ENCODE data around the gene PLCL2.

PLCL2 gene

DNA sequence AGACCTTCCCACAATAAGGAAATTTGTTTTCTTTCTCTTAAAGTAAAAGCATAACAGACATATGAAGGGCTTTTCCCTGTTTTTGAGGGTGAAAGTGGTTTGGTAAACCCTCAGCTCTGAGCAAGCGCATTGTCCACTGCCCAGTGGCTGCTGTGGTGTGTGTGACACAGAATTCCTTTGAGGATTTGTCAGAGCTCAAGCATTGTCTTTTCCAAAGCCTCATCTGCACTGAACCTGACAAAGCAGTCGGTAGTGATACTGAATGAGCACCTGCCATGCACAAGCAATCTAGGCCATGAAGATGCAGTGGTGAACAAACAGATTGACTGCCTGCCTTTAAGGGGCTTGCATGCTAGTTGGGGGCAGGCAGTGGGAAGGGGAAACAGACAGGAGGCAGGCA lies 128.3 kb downstream of the PLCL2 start:
- DNase-seq: no peak

DNA sequence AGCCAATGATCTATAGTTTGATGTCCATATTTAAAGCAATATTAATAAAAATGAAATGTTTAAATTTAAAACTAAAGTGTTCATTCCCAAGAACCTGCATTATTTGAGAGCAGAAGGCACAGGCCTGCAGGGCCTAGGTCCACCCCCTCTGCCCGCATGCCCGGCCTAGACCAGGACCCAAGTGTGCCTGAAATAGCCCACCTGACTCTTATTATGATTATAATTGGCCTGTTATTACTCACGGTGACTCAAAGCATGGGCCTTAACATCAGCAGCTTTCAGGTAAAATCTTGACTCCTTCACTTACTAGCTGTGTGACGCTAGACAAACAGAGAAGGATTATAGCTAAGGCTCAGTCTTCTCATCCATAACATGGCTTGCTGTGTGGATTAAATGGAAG lies 128.8 kb downstream of the PLCL2 start:
- Histone ChIP-seq H3K36me3 (ENCODE audit: insufficient read depth, low read length) (peaks cover 30% of the 10 kb centered on the region), H3K79me2 (ENCODE audit: insufficient read depth, low read length) (no peaks in the 10 kb centered on the region), H3K4me2 (ENCODE audit: insufficient read depth, low read length) (no peak overlapping the region), H3K9me3 (ENCODE audit: insufficient read depth, low read length, severe bottlenecking) (no peaks in the 10 kb centered on the region), H3K4me1 (ENCODE audit: insufficient read depth, low read length) (no peaks in the 10 kb centered on the region), H3K4me3 (ENCODE audit: low read depth in 1 of 2, low read length in 2 of 2) (no peak overlapping the region), H3K9ac (ENCODE audit: low read depth, low read length) (no peak overlapping the region), H3K27ac (ENCODE audit: low read length) (no peak overlapping the region), H2AFZ (ENCODE audit: low read depth, low read length) (no peak overlapping the region), H3K27me3 (ENCODE audit: insufficient read depth, low read length, poor library complexity) (no peaks in the 10 kb centered on the region), H4K20me1 (ENCODE audit: insufficient read depth, low read length) (no peaks in the 10 kb centered on the region)
- ATAC-seq (ENCODE audit: insufficient read depth, low read depth): no peak
- TF ChIP-seq, protein P1, sequence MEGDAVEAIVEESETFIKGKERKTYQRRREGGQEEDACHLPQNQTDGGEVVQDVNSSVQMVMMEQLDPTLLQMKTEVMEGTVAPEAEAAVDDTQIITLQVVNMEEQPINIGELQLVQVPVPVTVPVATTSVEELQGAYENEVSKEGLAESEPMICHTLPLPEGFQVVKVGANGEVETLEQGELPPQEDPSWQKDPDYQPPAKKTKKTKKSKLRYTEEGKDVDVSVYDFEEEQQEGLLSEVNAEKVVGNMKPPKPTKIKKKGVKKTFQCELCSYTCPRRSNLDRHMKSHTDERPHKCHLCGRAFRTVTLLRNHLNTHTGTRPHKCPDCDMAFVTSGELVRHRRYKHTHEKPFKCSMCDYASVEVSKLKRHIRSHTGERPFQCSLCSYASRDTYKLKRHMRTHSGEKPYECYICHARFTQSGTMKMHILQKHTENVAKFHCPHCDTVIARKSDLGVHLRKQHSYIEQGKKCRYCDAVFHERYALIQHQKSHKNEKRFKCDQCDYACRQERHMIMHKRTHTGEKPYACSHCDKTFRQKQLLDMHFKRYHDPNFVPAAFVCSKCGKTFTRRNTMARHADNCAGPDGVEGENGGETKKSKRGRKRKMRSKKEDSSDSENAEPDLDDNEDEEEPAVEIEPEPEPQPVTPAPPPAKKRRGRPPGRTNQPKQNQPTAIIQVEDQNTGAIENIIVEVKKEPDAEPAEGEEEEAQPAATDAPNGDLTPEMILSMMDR (IDR thresholded peaks at IDR 0.05; ENCODE audit: borderline replicate concordance, extremely low read depth, low read length, poor library complexity, severe bottlenecking): no peak
- no peak for TF ChIP-seq EZH2 (IDR thresholded peaks at IDR 0.05; ENCODE audit: borderline replicate concordance, low read depth, low read length, severe bottlenecking)
- no peak for DNase-seq

More for the DNA sequence above, 128.3 kb downstream of the PLCL2 start:
- Histone ChIP-seq H3K79me2 (ENCODE audit: insufficient read depth, low read length) (no peaks in the 10 kb centered on the region), H3K4me1 (ENCODE audit: insufficient read depth, low read length) (no peaks in the 10 kb centered on the region), H3K27ac (ENCODE audit: low read length) (no peak overlapping the region), H3K4me3 (ENCODE audit: low read depth in 1 of 2, low read length in 2 of 2) (no peak overlapping the region), H3K4me2 (ENCODE audit: insufficient read depth, low read length) (no peak overlapping the region), H3K9ac (ENCODE audit: low read depth, low read length) (no peak overlapping the region), H3K36me3 (ENCODE audit: insufficient read depth, low read length) (peaks cover 30% of the 10 kb centered on the region), H2AFZ (ENCODE audit: low read depth, low read length) (no peak overlapping the region), H3K9me3 (ENCODE audit: insufficient read depth, low read length, severe bottlenecking) (no peaks in the 10 kb centered on the region), H4K20me1 (ENCODE audit: insufficient read depth, low read length) (0 out of 2 replicates have a peak, but pooled peaks cover 3% of the 10 kb centered on the region), H3K27me3 (ENCODE audit: insufficient read depth, low read length, poor library complexity) (no peaks in the 10 kb centered on the region)
- ATAC-seq (ENCODE audit: insufficient read depth, low read depth): no peak
- TF ChIP-seq, protein P1 (IDR thresholded peaks at IDR 0.05; ENCODE audit: borderline replicate concordance, extremely low read depth, low read length, poor library complexity, severe bottlenecking): no peak
- TF ChIP-seq EZH2 (IDR thresholded peaks at IDR 0.05; ENCODE audit: borderline replicate concordance, low read depth, low read length, severe bottlenecking): no peak

DNA sequence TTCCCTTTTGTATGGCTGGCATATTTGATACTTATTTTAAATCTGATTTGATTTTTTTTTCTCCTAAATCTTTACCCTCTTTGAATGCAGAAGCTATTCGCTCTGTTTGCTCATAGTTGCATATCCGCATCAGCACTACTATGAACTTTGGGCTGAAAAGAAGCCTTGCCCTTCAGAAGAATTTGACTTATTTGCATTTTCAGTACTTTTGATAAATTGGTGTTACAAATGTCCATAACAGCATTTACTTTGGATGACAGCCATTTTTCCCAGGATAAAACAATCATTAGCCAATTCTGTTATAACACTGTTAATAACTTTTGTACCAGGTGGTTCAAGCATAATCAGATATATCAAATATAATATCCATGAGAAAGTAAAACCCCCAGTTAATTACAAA lies 129.5 kb downstream of the PLCL2 start:
- Histone ChIP-seq H3K9ac (ENCODE audit: low read depth, low read length) (no peak overlapping the region), H3K4me3 (ENCODE audit: low read depth in 1 of 2, low read length in 2 of 2) (no peak overlapping the region), H3K27ac (ENCODE audit: low read length) (no peak overlapping the region), H4K20me1 (ENCODE audit: insufficient read depth, low read length) (no peaks in the 10 kb centered on the region), H2AFZ (ENCODE audit: low read depth, low read length) (no peak overlapping the region), H3K9me3 (ENCODE audit: insufficient read depth, low read length, severe bottlenecking) (no peaks in the 10 kb centered on the region), H3K4me2 (ENCODE audit: insufficient read depth, low read length) (no peak overlapping the region), H3K36me3 (ENCODE audit: insufficient read depth, low read length) (peaks cover 30% of the 10 kb centered on the region), H3K79me2 (ENCODE audit: insufficient read depth, low read length) (no peaks in the 10 kb centered on the region), H3K27me3 (ENCODE audit: insufficient read depth, low read length, poor library complexity) (no peaks in the 10 kb centered on the region), H3K4me1 (ENCODE audit: insufficient read depth, low read length) (no peaks in the 10 kb centered on the region)
- no peak for ATAC-seq (ENCODE audit: insufficient read depth, low read depth)
- DNase-seq: no peak
- TF ChIP-seq EZH2 (IDR thresholded peaks at IDR 0.05; ENCODE audit: borderline replicate concordance, low read depth, low read length, severe bottlenecking): no peak
- TF ChIP-seq, protein P1 (IDR thresholded peaks at IDR 0.05; ENCODE audit: borderline replicate concordance, extremely low read depth, low read length, poor library complexity, severe bottlenecking): no peak

DNA sequence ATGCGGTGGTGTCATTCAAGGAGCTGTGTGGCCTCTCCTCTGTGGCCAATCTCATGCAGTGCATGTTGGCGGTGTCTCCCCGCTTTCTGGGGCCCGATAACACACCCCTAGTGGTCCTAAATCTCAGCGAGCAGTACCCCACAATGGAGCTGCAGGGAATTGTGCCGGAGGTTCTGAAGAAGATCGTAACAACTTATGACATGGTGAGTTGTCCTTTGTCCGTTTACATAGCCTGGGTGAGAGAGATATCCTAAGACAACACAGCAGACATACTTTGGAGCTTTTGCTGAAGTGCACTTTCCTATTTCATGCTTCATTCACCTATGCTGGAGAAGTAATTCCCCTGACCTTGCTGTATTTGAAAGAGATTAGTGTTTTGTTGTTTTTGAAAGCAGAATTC lies 130.0 kb downstream of the PLCL2 start:
- Histone ChIP-seq H3K9me3 (ENCODE audit: insufficient read depth, low read length, severe bottlenecking) (no peaks in the 10 kb centered on the region), H3K27me3 (ENCODE audit: insufficient read depth, low read length, poor library complexity) (no peaks in the 10 kb centered on the region), H4K20me1 (ENCODE audit: insufficient read depth, low read length) (no peaks in the 10 kb centered on the region), H2AFZ (ENCODE audit: low read depth, low read length) (no peak overlapping the region), H3K9ac (ENCODE audit: low read depth, low read length) (no peak overlapping the region), H3K79me2 (ENCODE audit: insufficient read depth, low read length) (no peaks in the 10 kb centered on the region), H3K4me1 (ENCODE audit: insufficient read depth, low read length) (no peaks in the 10 kb centered on the region), H3K4me2 (ENCODE audit: insufficient read depth, low read length) (no peak overlapping the region), H3K36me3 (ENCODE audit: insufficient read depth, low read length) (peaks cover 28% of the 10 kb centered on the region), H3K27ac (ENCODE audit: low read length) (no peak overlapping the region), H3K4me3 (ENCODE audit: low read depth in 1 of 2, low read length in 2 of 2) (no peak overlapping the region)
- DNase-seq (no peak), ATAC-seq (ENCODE audit: insufficient read depth, low read depth) (no peak)
- TF ChIP-seq, protein P1 (IDR thresholded peaks at IDR 0.05; ENCODE audit: borderline replicate concordance, extremely low read depth, low read length, poor library complexity, severe bottlenecking): no peak
- TF ChIP-seq EZH2 (IDR thresholded peaks at IDR 0.05; ENCODE audit: borderline replicate concordance, low read depth, low read length, severe bottlenecking): no peak

Measured in DND-41 (cell line).